CD4-positive, alpha-beta T cell treated with Interleukin-15 for 4 hours (primary cell): ENCODE measurements around the gene SLC9A3.

Experiments used
- DNase-seq: peaks from one replicate; pipeline ENCODE4 v3.0.0-alpha.2; 2020; ENCODE audit warnings: low spot score

Gene SLC9A3

DNA sequence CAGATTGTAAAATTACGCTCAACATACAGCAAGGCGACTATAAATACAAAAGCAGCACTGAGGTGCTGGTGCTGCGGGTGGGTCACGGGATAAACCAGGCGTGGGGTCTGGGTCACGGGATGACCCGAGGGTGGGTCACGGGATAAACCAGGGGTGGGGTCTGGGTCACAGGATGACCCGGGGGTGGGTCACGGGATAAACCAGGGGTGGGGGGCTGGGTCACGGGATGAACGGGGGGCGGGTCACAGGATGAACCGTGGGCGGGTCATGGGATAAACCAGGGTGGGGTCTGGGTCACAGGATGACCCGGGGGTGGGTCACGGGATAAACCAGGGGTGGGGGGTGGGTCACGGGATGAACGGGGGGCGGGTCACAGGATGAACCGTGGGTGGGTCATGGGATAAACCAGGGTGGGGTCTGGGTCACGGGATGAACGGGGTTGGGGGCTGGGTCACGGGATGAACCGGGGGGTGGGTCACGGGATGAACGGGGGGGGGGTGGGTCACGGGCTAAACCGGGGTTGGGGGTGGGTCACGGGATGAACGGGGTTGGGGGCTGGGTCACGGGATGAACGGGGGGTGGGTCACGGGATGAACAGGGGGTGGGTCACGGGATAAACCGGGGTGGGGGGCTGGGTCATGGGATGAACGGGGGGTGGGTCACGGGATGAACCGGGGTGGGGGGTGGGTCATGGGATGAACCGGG lies 30.2 kb upstream of the SLC9A3 start:
- DNase-seq: no peak

DNA sequence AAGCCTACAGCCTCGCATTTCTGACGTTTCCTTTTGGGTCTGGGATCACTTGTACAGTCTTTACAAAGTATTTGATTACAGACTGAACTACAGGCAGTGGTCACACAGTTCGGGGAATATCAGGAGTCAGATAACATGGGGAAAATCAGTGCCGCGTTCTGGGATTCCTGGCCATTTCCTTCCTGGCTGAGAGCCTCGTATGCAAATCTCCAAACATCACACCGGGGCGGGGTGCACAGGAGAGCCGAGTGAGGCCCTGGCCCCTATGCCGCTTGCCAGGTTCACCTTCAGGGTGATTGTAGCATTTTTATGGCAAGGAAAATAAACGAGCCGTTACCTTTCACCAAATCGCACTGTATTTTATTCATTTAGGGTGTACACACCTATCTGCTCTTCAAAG lies 29.6 kb upstream of the SLC9A3 start:
- no peak for DNase-seq

DNA sequence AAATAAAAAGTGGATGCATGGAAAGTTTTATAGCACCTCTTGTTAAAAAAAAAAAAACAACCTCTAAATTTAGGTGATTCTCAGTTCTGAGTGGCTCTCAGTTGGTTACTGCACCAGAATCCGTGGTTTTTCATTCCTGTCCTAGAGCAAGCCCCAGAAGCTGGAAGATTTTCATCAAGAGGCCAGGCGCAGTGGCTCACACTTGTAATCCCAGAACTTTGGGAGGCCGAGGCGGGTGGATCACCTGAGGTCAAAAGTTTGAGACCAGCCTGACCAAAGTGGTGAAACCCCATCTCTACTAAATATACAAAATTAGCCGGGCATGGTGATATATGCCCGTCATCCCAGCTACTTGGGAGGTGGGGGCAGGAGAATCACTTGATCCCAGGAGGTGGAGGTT lies 27.2 kb upstream of the SLC9A3 start:
- DNase-seq: no peak

DNA sequence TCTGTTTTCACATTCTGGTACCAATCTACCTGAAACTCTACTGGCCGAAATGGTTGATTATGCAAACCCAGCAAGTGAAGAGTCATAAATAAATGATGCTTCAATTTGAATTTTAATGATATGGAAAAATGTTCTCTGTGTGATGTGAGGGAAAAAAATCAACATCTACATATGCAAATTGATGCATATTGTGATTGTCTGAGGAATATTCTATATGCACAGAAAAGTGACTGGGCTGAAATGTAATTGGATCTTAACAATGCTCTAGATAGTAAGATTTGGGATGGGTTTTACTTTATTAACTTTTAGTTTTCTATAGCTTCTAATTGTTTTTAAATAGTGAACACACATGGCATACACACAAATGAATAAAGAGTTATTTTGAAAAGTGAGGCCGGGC lies 25.0 kb upstream of the SLC9A3 start:
- no peak for DNase-seq

DNA sequence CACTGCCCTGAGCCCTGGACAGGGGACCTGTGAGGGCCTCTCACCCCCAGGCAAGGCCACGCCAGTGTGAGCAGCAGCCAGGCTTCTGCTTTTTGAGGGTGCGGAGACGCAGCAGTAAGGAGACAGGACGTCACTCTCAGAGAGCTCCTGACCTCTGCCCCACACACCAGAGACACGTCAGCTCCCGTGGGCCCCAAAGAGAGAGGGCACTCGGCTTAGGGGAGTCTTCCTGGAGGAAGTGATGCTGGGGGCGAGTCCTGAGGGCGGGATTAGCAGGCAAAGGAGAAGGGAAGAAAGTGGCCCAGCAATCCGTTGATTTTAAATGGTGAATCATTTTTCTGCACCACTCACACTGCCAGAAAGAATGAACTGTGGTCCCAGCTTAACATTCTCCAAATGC lies 24.0 kb upstream of the SLC9A3 start:
- DNase-seq: no peak

DNA sequence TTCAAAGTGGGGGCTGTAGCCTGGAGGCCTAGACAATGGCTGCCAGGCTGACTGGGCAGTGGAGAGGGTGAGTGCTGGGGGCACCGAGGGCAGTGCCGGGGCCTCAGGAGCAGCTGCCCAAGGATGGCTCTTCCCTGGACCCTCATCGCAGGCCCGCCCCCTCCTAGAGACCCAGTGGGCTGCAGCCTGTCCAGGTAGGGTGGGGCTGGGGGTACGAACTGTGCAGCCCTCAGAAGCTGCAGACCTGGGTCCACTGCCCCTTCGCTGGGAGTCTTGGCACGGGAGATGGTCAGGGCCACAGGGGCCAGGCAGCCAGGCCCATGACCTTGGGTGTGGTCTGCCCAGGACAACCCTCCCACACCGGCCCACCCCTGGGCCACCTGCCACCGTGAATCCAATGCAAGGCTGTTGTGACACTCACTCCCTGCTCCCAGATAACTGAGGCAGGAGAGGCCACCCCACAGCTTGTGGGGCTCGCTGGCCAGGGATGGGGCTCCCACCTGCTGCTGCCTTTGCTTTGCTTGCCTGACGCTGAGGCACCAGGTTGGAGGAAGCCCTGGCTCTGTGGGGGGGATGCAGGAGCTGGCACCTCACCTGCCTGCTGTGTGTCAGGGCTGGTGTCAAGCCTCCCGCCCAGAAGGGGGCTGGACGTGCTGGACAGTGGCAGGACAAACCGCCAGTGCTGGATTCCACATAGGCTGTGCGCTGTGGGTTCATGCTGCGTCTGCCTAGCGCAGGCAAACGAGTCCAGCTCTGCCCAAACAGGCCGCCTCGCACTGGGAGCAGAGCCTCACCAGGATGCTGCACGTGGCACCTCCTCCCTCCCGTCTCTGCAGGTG lies 23.1 kb upstream of the SLC9A3 start:
- no peak for DNase-seq

DNA sequence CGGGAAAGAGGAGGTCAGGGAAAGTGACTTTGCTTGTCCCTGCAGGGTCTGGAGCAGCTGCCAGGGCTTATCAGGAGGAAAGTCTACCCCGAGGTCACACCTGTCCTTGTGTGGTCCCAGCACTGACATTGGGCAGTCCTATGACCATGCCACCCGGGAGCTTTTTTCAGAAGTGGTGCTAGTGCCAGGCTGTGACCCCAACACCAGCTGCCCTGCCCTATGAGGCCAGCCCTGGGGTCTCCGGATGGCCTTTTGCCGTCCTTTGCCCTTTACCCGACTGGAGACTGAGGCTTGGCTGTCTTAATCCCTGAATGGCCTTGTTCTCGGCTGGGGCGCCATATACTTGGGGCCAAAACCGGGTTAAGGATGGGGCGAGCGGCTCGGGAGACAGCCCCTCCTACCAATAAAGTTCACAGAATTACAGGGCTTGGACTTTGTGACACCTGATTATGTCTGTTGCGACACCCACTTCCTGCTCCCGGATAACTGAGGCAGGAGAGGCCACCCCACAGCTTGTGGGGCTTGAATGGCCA lies 22.2 kb upstream of the SLC9A3 start:
- DNase-seq: no peak

DNA sequence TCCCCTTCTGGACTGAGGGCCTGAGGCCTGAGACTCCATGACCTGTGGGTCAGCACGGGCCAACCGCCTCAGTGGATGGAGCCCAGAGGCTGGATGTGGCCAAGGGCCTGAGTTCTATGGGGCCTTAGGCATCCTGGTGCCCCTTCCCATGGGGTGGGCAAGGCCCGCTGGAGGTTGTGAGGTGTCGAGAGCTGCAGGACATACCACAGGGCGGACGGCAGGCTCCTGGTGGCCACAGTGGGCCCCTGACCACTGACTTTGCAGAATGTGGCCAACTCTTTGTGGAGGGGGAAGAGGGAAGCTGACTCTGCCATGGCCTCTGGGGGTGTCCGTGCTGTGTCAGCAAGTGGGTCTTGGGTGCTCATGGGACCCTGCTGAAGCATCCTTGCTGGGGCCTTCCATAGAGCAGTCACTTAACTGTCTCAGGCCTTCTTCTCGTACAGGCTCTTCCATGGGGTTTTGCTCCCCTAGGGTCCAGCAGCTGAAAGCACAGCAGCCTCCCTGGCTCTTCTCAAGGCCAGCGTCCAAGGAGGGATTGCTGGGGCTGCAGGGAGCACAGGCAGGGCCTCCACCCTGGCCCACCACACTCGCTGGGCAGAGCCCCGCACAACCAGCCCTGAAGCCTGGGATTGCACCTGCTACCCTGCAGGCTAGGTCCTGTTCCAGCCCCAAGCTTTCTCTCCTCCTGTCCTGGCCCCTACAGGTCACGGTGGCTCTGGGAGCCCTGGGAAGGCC lies 21.6 kb upstream of the SLC9A3 start:
- no peak for DNase-seq

DNA sequence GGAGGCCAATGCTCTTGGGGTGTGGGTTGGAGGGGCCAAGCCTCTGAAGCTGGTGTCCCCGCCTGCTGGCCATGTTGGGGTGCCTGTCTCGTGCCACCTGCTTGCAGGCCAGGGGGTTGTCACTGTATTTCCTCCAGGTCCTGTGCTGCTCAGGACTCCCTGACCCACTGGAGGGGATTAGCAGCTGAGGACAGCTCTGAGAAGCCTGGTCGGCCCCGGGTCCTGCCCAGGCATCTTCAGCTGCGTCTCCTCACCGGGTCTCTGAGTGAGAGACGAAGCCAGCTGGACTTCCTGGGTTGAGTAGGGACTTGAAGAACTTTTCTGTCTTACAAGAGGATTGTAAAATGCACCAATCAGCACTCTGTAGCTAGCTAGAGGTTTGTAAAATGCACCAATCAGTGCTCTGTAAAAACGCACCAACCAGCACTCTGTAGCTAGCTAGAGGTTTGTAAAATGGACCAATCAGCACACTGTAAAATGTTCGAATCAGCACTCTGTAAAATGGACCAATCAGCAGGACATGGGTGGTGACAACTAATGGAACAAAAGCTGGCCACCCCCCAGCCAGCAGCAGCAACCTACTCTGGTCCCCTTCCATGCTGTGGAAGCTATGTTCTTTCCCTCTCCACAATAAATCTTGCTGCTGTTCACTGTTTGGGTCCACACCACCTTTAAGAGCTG lies 20.6 kb upstream of the SLC9A3 start:
- no peak for DNase-seq

DNA sequence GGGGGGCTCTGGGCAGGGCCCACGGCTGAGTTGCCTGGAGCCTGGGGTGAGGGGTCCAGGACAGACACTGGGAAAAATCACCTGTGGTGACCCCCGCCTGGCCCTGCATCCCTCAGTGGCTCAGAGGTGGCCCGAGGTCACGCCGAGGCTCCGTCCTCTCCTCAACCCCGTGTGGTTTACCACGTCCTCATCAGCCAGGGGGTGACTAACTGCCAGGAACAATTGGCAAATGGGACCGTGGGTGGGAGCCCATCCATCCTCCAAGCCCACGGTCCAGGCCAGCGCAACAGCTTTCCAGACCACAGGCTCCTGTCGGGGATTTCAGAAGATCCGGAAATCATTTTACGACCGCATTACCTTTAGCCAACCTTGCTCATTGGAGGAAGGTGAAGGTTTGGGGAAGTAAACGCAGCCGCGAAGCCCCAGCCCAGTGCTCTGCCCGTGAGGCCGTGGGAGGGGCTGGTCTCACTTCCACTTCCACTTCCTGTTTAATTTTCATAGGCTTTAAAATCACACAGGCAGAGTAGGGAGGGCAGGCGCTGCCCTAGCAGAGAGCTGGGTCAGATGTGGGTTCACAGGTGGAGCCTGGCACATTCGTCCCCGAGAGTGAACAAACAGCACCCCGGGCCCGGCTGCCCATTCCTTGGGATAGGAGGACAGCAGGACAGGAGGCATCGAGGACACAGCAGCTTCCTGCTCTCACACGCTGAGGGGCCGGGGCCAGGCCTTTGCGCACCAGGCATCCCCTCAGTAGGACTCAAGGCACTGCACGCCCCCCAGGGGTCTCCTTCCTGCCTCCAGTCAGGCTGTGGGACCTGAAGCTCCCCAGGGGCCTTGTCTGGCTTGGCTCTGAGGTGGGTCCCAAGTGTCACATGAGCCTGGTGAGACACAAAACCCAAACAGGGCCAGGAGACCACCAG lies 19.8 kb upstream of the SLC9A3 start:
- DNase-seq: peak; percentile 25

DNA sequence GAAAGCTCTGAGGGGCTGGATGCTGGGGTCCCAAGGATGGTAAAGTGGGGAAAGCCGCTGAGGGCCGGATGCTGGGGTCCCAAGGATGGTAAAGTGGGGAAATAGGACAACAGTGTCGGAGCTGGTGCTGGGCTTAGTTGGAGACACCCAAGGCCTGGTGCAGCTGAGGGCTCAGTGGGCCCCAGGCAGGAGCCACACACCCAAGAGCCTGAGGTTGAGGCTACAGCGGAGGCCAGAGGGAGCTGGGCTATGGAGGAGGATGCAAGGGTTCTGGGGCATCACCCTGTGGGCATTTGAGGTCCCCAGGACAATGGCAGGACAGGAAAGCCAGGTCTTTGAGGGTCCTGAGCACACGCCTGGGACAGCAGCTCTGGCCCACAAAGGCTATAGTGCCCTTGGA lies 19.1 kb upstream of the SLC9A3 start:
- DNase-seq: no peak

DNA sequence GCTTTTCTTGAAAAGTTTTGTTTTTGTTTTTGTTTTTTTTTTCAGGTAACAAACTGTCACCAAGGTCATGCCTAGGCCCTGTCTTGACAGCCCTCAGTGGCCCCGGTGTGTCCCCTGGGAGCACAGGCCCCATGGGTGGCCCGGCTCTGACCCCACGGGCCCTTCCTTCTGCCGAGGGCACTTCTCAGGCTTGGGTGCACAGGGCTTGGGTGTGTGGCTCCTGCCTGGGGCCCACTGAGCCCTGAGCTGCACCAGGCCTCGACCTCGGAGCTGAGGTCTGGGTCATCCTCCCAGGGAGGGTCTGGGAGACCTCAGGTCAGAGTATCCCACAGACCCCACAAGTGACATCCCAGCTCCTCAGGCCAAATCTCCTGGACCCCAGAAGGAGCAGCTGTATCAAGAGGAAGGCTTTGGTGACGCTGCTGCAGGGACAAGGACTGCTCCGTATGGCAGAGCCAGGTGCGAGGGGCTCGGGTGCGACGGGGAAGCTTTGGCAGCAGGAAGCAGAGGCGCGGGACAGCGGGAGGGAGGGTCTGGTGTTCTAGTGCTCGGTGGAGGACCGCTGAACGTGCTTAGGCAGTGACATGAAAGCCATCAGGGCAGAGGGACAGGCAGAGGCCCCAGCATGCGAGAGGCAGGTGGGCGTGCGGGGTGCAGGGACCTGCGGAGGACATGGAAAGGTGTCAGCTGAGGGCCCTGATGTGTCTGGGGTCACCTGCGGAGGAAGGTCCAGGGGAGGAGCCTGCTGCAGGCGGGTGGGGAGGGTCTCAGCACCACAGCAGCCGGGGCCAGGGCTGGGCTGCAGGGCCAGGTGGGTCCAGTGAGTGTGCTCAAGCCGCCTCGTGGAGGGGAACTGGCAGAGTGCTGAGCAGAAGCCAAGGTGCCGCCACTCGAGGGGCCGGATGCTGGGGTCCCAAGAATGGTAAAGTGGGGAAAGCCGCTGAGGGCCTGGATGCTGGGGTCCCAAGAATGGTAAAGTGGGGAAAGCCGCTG lies 18.4 kb upstream of the SLC9A3 start:
- no peak for DNase-seq

DNA sequence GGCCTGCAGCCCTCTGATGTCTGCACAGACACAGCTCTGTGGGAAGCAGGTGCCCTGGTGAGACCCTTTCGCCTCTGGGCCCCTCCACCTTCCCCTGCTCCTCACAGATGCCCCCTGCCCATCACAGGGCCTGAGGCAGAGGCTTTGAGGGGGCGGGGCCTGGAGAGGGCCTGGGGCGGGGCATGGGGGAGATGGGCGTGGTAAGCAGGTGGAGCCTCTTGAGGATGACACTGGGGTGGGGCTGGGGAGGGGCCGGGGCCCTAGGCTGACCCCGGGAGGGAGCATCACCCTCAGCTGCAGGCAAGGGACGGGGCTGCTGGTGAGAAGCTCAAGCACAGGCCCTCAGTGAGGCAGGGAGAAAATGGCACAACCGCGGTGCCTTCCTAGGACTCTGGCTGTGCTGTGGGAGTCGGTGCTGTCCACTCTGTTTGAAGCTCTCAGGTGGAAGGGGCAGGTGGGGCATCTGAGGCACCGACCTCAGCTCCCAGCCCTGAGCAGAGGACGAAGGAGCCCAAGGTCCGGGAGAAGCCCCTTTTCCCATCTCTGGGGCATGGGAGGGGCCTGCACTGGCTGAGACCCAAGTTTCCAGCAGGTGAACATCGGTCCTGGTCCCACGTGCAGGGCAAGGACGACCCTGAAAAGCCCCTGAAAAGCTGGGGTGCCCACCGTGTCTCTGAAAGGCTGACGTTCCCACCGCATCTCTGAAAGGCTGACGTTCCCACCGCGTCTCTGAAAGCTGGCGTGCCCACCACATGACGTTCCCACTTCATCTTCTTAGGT lies 17.5 kb upstream of the SLC9A3 start:
- no peak for DNase-seq

DNA sequence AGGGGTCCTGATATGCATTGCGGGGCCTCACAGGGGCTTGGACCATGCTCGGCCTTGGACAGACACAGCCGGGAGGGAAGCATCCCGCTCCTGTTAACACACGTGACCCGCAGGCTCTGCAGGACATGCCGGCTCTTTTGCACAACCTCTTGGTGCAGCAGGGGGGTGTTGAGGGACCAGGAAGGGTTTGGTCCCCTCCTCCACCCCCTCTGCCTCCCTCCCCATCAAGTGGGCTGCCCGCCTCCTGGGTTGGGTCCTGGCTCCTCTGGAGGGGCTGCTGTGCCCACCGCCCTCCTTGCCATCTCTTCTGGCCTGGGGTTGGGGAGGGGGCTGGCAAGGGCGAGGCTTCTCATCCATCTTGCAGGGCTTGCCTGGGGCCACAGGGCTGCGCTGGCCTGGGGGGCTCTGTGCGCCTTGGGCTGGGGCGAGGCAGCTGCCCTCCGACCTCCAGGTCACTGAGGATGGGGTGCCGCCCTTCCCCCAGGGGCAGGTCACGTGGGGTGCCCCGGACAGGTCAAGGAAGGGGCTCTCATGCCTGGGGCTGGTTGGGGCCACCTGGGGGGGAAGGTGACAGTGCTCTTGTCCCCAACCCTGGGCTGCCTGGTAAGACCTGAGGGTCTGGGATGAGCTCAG lies 16.8 kb upstream of the SLC9A3 start:
- no peak for DNase-seq

DNA sequence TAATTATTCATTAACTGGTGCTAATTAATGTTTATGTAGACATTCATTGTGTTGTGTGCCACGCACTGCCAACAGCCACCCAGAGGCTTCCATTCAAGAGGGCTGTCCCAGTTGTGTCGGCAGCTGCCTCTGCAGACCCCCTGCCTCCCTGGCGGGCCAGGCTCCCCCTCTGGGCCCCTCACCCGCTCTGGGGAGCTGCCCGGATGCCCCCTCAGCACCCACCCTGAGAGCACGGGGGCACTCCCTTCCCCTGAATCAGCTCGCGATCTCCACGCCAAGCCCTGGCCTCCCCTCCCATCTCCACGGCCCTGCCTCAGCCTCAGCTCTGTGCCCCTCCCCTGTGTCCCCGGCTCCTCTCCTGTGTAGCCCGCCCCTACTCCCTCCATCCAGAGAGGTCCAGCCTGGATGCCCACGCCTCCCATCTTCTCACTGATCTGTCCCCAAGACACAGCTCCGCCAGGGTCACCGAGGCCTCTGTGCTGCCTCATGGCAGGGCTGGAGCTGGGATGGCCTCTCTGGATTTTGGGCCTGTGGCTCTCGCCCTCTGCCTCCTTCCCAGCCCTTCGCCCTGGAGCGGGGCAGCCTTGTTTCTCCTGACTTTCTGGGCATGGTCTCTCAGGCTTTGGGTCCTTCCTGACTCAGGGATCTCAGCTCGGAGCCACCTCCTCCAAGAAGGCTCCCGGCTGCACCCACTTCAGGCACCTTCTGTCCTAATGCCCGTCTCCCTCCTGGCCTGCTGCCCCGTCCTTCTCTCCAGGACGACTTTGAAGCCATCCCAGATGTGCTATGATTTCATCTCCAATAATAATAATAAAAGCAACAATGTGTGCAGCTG lies 16.0 kb upstream of the SLC9A3 start:
- DNase-seq: no peak

DNA sequence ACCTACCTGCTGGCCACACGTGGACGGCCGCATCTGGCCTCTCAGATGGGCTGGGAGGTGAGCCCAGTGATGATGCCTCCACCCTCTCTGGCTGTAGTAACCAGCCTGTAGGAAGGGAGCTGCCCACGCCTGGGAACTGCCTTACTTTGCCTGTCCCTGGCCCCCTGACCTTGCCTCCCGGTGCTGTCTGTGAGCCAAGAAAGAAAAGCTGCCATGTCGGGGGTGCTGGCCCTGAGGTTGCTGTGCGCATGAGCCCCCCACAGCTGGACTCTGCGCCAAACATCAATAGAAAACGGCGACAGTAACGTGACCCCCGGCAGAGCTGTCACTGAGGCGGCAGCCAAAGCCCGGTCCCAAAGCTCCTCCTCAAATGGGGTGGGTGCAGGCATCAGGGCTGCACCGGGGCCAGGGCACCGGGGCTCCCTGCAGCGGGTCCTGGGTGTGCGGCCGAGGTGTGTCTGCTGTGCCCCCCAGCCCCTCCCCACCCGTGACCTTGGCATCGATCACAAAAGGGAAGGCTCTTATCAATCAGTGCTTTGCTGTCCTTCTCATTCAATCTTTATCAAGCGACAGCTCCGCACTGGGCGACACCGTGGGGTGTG lies 15.3 kb upstream of the SLC9A3 start:
- no peak for DNase-seq

DNA sequence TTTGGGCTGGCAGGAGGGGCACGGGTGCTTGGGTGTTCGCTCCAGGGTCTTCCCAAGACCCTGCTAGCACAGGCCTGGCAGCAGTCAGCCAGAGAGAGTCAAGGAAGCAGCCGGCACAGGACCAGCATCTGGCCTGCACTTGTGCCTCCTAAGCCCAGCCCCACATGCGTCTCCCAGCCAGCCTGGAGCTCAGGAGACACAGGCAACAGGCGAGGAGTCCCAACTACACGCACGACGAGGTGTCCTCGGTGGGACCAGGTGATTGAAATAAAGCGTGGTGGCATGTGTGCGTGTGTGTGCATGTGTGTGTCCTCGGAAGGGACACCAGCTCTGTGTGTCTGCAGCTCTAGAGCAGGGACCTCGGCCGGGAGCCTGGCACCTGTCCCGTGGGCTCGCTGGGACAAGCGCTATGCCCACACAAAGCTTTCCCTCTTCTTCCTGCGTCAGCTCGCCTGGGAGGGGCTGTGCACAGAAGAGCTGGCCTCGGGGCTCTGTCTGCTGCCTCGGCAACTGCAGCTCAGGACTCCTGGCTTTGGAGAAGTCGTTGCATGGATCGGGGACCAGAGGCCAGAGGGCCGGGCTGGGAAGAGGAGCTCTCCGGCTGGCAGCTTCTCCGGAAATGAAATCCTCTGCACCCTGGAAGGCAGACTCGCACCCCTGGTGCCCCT lies 14.7 kb upstream of the SLC9A3 start:
- no peak for DNase-seq
